Effector CD4-positive, alpha-beta T cell (primary cell): ENCODE measurements around the gene MYCN.

ENCODE experiments used
- DNase-seq: peaks from one replicate; pipeline ENCODE4 v3.0.0-alpha.2; 2020

MYCN gene

GRCh38 chr2:15981646-15982045 is 41.3 kb downstream of the MYCN start:
- DNase-seq: no peak

DNA sequence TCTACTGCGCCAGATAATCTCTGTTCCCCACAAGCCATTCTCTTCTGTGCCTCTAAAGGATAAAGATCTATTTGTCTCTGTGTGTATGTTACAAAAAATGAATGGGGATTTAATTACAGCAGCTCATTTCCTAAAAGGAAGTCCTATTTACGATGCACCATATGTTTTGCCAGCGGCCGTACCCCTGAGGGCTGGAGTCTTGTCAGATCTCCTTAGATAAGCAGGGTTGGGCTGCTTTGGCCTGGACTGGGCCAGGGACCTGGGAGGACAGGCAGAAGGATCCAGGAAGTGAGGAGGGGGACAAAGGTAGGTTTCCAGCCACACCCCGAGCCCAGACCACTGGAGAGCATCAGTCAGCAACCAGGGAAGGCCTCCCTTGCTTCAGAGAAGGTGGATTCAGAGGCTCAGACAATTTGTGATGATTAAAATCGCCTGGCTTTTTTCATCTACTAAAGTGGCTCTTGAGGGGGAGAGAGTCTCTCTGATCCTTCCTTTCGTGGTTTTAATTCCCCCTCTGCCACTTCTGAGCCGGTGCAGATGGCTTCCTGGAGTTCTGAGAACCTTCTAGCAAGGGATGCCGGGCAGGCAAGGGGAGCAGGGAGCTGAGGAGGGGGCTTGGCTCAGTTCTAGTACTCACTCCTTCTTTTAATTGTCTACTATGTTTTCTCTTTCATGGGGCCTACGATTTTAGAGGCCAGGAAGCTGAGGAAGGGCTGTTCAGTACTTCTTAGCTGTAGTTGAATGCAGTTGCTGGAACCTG is 42.1 kb downstream of the MYCN start:
- DNase-seq: no peak

GRCh38 chr2:15983496-15983895 is 43.1 kb downstream of the MYCN start:
- no peak for DNase-seq

GRCh38 chr2:15984368-15985255 is 44.3 kb downstream of the MYCN start:
- no peak for DNase-seq

GRCh38 chr2:15985531-15985930 is 45.2 kb downstream of the MYCN start:
- no peak for DNase-seq

DNA sequence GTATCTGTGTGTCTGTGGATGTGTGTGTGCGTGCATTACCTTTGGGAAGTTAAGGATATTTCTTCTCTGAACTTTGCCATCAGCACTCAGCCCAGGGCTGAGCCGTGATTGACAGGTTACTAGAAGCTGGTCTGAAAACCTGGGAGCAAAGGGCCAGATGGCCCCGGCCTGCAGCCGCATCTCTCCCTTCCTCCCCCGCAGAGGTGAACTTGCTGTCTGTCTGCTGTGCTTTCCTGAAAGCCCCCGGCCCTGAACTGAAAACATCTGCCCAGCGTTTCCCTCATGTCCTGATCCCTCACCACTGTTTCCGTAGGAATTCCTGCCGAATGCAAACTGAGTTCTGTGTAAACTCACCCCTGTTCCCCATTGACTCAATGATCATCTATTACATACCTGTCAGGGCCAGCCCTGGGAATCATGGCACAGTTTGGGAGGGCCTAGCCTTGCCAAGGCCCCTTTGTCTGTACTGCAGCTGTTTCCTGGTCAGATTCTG is 45.8 kb downstream of the MYCN start:
- DNase-seq: no peak

DNA sequence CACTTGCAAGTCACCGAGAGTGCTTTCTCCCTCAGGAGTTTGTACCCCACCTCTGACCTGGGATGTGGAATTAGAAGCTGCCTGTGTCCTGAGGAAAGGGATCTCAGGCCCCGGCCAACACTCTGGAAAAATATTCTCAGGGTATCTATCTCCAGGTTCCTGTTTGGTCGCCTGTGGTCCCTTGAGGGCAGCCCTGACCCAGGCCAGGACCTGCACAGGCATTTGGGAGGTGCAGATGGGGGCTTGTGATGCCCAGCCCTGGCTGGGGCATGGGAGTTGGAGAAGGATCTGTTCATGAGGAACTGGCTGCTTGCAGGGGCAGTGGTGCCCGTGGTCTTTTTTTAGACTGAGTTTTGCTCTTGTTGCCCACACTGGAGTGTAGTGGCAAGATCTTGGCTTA is 46.3 kb downstream of the MYCN start:
- no peak for DNase-seq

DNA sequence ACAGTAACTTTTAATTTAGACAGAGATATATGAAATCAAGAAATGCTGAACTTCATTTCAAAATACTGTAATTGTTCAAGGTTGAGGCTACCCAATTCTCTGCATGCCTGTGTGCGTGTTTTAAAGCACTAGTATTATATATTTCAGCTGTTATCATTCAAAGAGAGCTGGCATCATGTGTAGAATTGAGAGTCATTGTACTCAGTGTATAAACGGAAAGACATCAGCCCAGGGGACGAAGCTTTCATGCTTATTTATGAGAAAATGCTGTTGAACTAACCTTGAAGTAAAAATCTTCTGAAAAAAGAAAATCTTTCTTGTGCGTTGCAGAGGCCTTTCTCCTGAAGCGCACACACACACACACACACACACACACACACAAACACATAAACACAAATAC is 48.4 kb downstream of the MYCN start:
- no peak for DNase-seq

DNA sequence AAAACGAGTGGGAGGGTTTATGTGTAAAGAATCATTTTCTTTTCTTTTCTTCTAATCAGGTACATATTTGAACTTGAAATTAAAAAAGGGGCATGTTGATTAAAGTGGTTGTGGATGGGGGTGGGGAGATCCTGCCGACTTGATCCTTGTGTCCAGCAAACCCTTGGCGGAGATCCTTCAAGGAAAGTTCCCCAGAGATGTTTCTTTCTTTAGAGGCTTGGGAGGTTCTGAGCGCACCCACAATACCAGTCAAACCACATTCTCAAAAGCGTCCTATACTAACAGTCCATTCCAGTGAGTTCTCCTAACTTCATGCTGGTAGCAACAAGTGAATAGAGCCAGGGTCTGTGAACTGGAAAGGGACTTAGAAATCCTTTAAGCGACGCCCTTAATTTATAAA is 49.2 kb downstream of the MYCN start:
- DNase-seq: no peak

GRCh38 chr2:15990151-15991101 is 50.1 kb downstream of the MYCN start:
- DNase-seq: no peak

DNA sequence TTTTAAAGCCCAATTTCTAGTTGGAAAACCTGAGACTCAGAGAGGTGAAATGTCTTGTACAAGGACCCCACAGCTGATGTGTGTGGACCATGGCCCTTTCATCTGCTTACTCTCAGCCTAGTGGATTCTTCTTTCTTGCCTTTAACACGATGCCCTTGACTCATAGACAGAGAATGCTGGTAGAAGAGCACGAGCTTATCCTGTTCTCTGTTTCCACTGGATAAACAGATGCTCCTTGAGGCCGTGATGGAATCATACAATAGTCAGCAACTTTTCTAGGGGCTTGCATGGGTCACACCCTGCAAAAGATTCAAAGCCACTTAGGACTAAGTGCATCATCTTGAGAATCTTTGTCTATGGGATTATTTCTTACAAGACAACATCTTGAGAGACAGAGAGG is 50.9 kb downstream of the MYCN start:
- DNase-seq: no peak

GRCh38 chr2:15992457-15993231 is 52.3 kb downstream of the MYCN start:
- DNase-seq: no peak

GRCh38 chr2:15993232-15993610 is 52.9 kb downstream of the MYCN start:
- DNase-seq: no peak

- DNase-seq: no peak
Observed at GRCh38 chr2:15993666-15994065, 53.3 kb downstream of the MYCN start.

DNA sequence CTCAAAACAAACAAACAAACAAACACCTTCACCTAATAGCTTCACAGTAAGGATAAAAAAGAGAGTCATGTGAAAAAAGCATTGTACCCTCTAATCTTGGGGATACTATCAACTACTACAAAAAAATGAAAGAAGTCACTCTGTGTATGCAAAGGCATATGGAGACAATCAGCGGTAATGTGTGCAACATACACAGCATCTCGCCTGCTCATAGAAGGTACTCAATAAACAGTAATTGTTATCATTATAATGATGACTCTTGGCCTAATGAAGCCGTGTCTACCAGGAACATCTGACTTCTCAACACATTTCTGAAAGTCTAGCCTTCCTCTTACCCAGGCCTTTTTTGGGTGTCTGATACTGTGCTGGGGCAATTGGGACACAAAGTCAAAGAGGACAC is 55.3 kb downstream of the MYCN start:
- DNase-seq: no peak
